H1 (cell line): ENCODE data around the gene HK1.

ENCODE experiments used
- ASH2L ChIP-seq: fragments of 200-600, 300-600 bp; sonication (generic); IDR thresholded peaks from one replicate; pipeline ENCODE4 v1.7.1; 2017; ENCODE audit warnings: low read length
- CBX5 ChIP-seq: fragments of 300-800, 300-1000 bp; sonication (generic); IDR thresholded peaks from 2 replicates; pipeline ENCODE4 v1.7.1; 2016; ENCODE audit warnings: antibody characterized with exemption, low read length, low read depth
- CEBPB ChIP-seq: IDR thresholded peaks from 2 replicates; pipeline ENCODE4 v1.6.1; 2012; ENCODE audit warnings: low read depth, low read length
- EGR1 ChIP-seq: IDR thresholded peaks from 2 replicates; pipeline ENCODE4 v1.6.1; 2011; ENCODE audit warnings: low read depth, low read length, borderline replicate concordance
- HDAC6 ChIP-seq: IDR thresholded peaks from one replicate; pipeline ENCODE4 v1.7.1; 2012; ENCODE audit warnings: low read depth, mild to moderate bottlenecking, inconsistent platforms, low read length, moderate library complexity
- POLR2A ChIP-seq, 2 experiments: IDR thresholded peaks; 1 replicate in 1 of 2; 2 replicates in 1 of 2; pipeline ENCODE4 v1.6.1; 2011; ENCODE audit warnings: low read depth in 2 of 2, low read length in 2 of 2, mild to moderate bottlenecking in 2 of 2; ENCODE audit errors: control extremely low read depth in 1 of 2
- RAD21 ChIP-seq, 2 experiments: IDR thresholded peaks in 1 of 2; conservative IDR thresholded peaks in 1 of 2; 2 replicates each; pipeline ENCODE4 v1.6.1; 2011; ENCODE audit warnings: low read depth in 2 of 2, low read length in 2 of 2, improper control_type of control experiment in 1 of 2, inconsistent platforms in 1 of 2, mild to moderate bottlenecking in 1 of 2, moderate library complexity in 1 of 2
- SIX5 ChIP-seq: IDR thresholded peaks from 2 replicates; pipeline ENCODE4 v1.6.1; 2011; ENCODE audit warnings: mild to moderate bottlenecking, low read depth, low read length
- SP1 ChIP-seq: IDR thresholded peaks from 2 replicates; pipeline ENCODE4 v1.6.1; 2011; ENCODE audit warnings: low read depth, low read length
- ZNF274 ChIP-seq: IDR thresholded peaks from 2 replicates; pipeline ENCODE4 v1.7.0; 2012; ENCODE audit warnings: low read length, borderline replicate concordance; ENCODE audit errors: extremely low read depth
- TF ChIP-seq, protein P1 (sequence below), 3 experiments: IDR thresholded peaks; 1 replicate in 2 of 3; 2 replicates in 1 of 3; pipeline versions ENCODE4 v1.5.1 to v1.6.1; 2011; ENCODE audit warnings: low read length in 3 of 3, mild to moderate bottlenecking in 3 of 3, inconsistent platforms in 2 of 3, low read depth in 1 of 3, moderate library complexity in 1 of 3; ENCODE audit not compliant: insufficient read depth in 1 of 3; ENCODE audit errors: control extremely low read depth in 1 of 3
- TF ChIP-seq, protein P2 (sequence below): IDR thresholded peaks from 2 replicates; pipeline ENCODE4 v1.6.1; 2012; ENCODE audit warnings: low read length, inconsistent platforms

DNA sequence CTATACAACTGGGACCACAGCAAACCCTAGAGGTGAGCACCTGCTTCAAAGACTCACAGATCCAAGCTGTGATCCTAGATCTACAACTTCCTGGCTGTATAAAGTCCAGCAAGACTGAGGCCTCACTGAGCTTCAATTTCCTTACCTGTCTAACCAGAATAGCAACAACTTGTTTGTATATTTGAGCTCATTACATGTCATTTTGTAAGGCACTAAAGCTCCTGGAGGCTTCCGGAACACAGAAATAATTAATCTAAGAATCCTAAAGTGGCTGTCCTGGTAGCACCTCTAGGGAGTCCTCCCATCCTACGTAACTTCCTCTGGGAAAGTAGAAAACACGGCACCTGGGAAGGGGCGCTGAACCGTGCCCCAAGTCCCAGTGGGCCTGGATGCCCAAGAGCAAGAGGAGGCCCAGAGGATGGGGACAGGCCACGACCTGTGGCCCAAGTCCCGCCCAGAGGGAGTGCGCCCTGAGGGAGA, 39.4 kb downstream of the HK1 start:
- TF ChIP-seq HDAC6 = no peak
- TF ChIP-seq ASH2L = no peak
- TF ChIP-seq, protein P1, sequence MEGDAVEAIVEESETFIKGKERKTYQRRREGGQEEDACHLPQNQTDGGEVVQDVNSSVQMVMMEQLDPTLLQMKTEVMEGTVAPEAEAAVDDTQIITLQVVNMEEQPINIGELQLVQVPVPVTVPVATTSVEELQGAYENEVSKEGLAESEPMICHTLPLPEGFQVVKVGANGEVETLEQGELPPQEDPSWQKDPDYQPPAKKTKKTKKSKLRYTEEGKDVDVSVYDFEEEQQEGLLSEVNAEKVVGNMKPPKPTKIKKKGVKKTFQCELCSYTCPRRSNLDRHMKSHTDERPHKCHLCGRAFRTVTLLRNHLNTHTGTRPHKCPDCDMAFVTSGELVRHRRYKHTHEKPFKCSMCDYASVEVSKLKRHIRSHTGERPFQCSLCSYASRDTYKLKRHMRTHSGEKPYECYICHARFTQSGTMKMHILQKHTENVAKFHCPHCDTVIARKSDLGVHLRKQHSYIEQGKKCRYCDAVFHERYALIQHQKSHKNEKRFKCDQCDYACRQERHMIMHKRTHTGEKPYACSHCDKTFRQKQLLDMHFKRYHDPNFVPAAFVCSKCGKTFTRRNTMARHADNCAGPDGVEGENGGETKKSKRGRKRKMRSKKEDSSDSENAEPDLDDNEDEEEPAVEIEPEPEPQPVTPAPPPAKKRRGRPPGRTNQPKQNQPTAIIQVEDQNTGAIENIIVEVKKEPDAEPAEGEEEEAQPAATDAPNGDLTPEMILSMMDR (IDR thresholded peaks at IDR 0.05; ENCODE audit: control extremely low read depth in 1 of 3, insufficient read depth in 1 of 3, low read depth in 1 of 3, low read length in 3 of 3) = no peak
- TF ChIP-seq CEBPB = no peak
- no peak for TF ChIP-seq ZNF274
- TF ChIP-seq SIX5 = no peak
- no peak for TF ChIP-seq POLR2A (IDR thresholded peaks at IDR 0.05; ENCODE audit: control extremely low read depth in 1 of 2, low read depth in 2 of 2, low read length in 2 of 2)
- TF ChIP-seq, protein P2, sequence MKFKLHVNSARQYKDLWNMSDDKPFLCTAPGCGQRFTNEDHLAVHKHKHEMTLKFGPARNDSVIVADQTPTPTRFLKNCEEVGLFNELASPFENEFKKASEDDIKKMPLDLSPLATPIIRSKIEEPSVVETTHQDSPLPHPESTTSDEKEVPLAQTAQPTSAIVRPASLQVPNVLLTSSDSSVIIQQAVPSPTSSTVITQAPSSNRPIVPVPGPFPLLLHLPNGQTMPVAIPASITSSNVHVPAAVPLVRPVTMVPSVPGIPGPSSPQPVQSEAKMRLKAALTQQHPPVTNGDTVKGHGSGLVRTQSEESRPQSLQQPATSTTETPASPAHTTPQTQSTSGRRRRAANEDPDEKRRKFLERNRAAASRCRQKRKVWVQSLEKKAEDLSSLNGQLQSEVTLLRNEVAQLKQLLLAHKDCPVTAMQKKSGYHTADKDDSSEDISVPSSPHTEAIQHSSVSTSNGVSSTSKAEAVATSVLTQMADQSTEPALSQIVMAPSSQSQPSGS = no peak
- no peak for TF ChIP-seq CBX5
- no peak for TF ChIP-seq EGR1
- TF ChIP-seq RAD21 (IDR thresholded peaks at IDR 0.05 in 1 of 2, conservative IDR thresholded peaks at IDR 0.05 in 1 of 2; ENCODE audit: low read depth in 2 of 2, low read length in 2 of 2) = no peak
- TF ChIP-seq SP1 = no peak
